Erythroblast (primary cell): ENCODE results near the gene ADIPOR2.
"Not testable (repeated sequence)": the region's sequence is repeated elsewhere in the genome, so short reads cannot be mapped to it uniquely, and the experiment has no call there.

Experiments
- DNase-seq, 2 experiments: peaks; one replicate each; lab custom pipeline; 2025; lab: John Stamatoyannopoulos, UW
- GATA1 ChIP-seq: IDR thresholded peaks from 2 replicates; pipeline ENCODE4 v1.6.1; 2011; ENCODE audit warnings: low read depth, mild to moderate bottlenecking, control low read depth, low read length, moderate library complexity
- POLR2A ChIP-seq: IDR thresholded peaks from 2 replicates; pipeline ENCODE4 v1.6.1; 2011; ENCODE audit warnings: mild to moderate bottlenecking, low read length

ADIPOR2 gene

GRCh38 chr12:1720494-1720893 lies 29.6 kb downstream of the ADIPOR2 start:
- no peak for DNase-seq

GRCh38 chr12:1723721-1724120 lies 32.9 kb downstream of the ADIPOR2 start:
- TF ChIP-seq GATA1, result no peak
- no peak for TF ChIP-seq POLR2A
- peak; percentile 72 to 81 for DNase-seq

More at GRCh38 chr12:1720494-1720893, 29.6 kb downstream of the ADIPOR2 start:
- no peak for TF ChIP-seq POLR2A
- no peak for TF ChIP-seq GATA1

GRCh38 chr12:1724250-1724649 lies 33.4 kb downstream of the ADIPOR2 start:
- no peak for DNase-seq
- TF ChIP-seq POLR2A (no peak), GATA1 (no peak)

GRCh38 chr12:1726753-1727152 lies 35.9 kb downstream of the ADIPOR2 start:
- TF ChIP-seq GATA1 (no peak), POLR2A (no peak)
- DNase-seq, result no peak

- no peak for TF ChIP-seq POLR2A
- no peak for TF ChIP-seq GATA1
- DNase-seq, result no peak
Measured at GRCh38 chr12:1728824-1729223, 38.0 kb downstream of the ADIPOR2 start.

GRCh38 chr12:1731019-1731687 lies 40.3 kb downstream of the ADIPOR2 start:
- TF ChIP-seq GATA1 (no peak), POLR2A (no peak)
- DNase-seq, result no peak

- DNase-seq, result not testable (repeated sequence)
Measured at GRCh38 chr12:1731688-1732078, 40.8 kb downstream of the ADIPOR2 start.

GRCh38 chr12:1732914-1733313 lies 42.0 kb downstream of the ADIPOR2 start:
- TF ChIP-seq GATA1 (no peak), POLR2A (no peak)
- DNase-seq, result no peak

GRCh38 chr12:1733712-1734111 lies 42.8 kb downstream of the ADIPOR2 start:
- DNase-seq, result not testable (repeated sequence)

GRCh38 chr12:1737652-1738286 lies 46.9 kb downstream of the ADIPOR2 start:
- TF ChIP-seq GATA1 (no peak), POLR2A (no peak)
- no peak for DNase-seq

- DNase-seq, result peak in 1 of 2 experiments; percentile 13
- TF ChIP-seq POLR2A, result no peak
- no peak for TF ChIP-seq GATA1
Measured at GRCh38 chr12:1738446-1738845, 47.6 kb downstream of the ADIPOR2 start.

- no peak for DNase-seq
- no peak for TF ChIP-seq POLR2A
- TF ChIP-seq GATA1, result no peak
Measured at GRCh38 chr12:1739368-1739767, 48.5 kb downstream of the ADIPOR2 start.

- TF ChIP-seq POLR2A (no peak), GATA1 (no peak)
- DNase-seq, result no peak
Measured at GRCh38 chr12:1740161-1740948, 49.5 kb downstream of the ADIPOR2 start.

- DNase-seq, result no peak
- no peak for TF ChIP-seq GATA1
- no peak for TF ChIP-seq POLR2A
Measured at GRCh38 chr12:1741154-1741949, 50.5 kb downstream of the ADIPOR2 start.
